ENCODE results near the gene POMT2. TPM values are rescaled to one million over a fixed set of nuclear protein-coding genes. Genes with fewer than 3 reads are reported as not detected.

Gene POMT2
- total and polyA plus RNA-seq, 2 experiments from 2014 or later = 21.1 to 39.3 TPM

DNA sequence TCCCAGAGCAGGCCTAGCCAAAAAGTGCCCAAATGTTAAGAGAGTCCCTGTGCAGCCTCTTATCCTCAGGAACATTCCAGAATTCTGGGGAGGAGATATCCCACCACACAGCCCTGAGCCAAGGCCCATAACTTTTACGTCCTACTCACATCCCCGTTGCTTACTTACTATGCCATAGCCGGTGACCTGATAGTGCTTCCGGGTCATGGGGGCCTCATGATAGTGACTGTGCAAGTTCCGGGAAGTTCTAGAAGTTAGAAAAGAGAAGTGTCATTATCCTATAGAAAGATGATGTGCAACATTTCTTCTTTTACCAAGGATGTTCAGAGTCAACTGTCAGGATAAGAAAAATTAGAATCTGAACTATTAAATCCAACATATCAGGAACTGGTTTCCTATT, 34.1 kb downstream of the POMT2 start:
- H2AFZ ChIP-seq = no peak overlapping the region
- DNase-seq (ENCODE audit: low spot score) = no peak
- H3K27me3 ChIP-seq = no peaks in the 10 kb centered on the region
- H3K4me2 ChIP-seq = no peak overlapping the region
- no peaks in the 10 kb centered on the region for H3K79me2 ChIP-seq
- H3K27ac ChIP-seq = no peak overlapping the region
- H3K4me3 ChIP-seq = no peak overlapping the region
- H3K36me3 ChIP-seq (replicated peaks; ENCODE audit: insufficient read depth, low read depth) = no peaks in the 10 kb centered on the region
- no peak for TF ChIP-seq EZH2 (IDR thresholded peaks at IDR 0.05; ENCODE audit: borderline replicate concordance)
- TF ChIP-seq, protein P1, sequence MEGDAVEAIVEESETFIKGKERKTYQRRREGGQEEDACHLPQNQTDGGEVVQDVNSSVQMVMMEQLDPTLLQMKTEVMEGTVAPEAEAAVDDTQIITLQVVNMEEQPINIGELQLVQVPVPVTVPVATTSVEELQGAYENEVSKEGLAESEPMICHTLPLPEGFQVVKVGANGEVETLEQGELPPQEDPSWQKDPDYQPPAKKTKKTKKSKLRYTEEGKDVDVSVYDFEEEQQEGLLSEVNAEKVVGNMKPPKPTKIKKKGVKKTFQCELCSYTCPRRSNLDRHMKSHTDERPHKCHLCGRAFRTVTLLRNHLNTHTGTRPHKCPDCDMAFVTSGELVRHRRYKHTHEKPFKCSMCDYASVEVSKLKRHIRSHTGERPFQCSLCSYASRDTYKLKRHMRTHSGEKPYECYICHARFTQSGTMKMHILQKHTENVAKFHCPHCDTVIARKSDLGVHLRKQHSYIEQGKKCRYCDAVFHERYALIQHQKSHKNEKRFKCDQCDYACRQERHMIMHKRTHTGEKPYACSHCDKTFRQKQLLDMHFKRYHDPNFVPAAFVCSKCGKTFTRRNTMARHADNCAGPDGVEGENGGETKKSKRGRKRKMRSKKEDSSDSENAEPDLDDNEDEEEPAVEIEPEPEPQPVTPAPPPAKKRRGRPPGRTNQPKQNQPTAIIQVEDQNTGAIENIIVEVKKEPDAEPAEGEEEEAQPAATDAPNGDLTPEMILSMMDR (IDR thresholded peaks at IDR 0.05; ENCODE audit: poor library complexity) = no peak
- TF ChIP-seq EZH2phosphoT487 (IDR thresholded peaks at IDR 0.05; ENCODE audit: low read depth, severe bottlenecking, unreplicated experiment) = no peak
- H3K9me3 ChIP-seq (ENCODE audit: low read depth) = no peaks in the 10 kb centered on the region
- no peaks in the 10 kb centered on the region for H4K20me1 ChIP-seq (ENCODE audit: insufficient read depth, poor library complexity, severe bottlenecking)
- no peaks in the 10 kb centered on the region for H3K4me1 ChIP-seq (ENCODE audit: insufficient read depth)
- 84% methylated on average over 5 of the region's 5 CpGs for WGBS (ENCODE audit: low lambda C conversion rate, missing lambda C conversion rate)
- H3K9me2 ChIP-seq (replicated peaks; ENCODE audit: insufficient read depth) = no peaks in the 10 kb centered on the region

- no peak overlapping the region for H3K27ac ChIP-seq
- no peaks in the 10 kb centered on the region for H3K27me3 ChIP-seq
- no peaks in the 10 kb centered on the region for H3K36me3 ChIP-seq (replicated peaks; ENCODE audit: insufficient read depth, low read depth)
- H3K9me3 ChIP-seq (ENCODE audit: low read depth) = no peaks in the 10 kb centered on the region
- H3K4me3 ChIP-seq = no peak overlapping the region
- no peak overlapping the region for H3K4me2 ChIP-seq
- no peaks in the 10 kb centered on the region for H3K79me2 ChIP-seq
- no peak for DNase-seq (ENCODE audit: low spot score)
- TF ChIP-seq, protein P1 (IDR thresholded peaks at IDR 0.05; ENCODE audit: poor library complexity) = no peak
- no peak for TF ChIP-seq EZH2 (IDR thresholded peaks at IDR 0.05; ENCODE audit: borderline replicate concordance)
- no peak for TF ChIP-seq EZH2phosphoT487 (IDR thresholded peaks at IDR 0.05; ENCODE audit: low read depth, severe bottlenecking, unreplicated experiment)
- no peaks in the 10 kb centered on the region for H4K20me1 ChIP-seq (ENCODE audit: insufficient read depth, poor library complexity, severe bottlenecking)
- no peak overlapping the region for H2AFZ ChIP-seq
- WGBS (ENCODE audit: low lambda C conversion rate, missing lambda C conversion rate) = 93% methylated on average over 5 of the region's 5 CpGs
- no peaks in the 10 kb centered on the region for H3K4me1 ChIP-seq (ENCODE audit: insufficient read depth)
- no peaks in the 10 kb centered on the region for H3K9me2 ChIP-seq (replicated peaks; ENCODE audit: insufficient read depth)
Measured at GRCh38 chr14:77284466-77284865, 36.2 kb downstream of the POMT2 start.

GRCh38 chr14:77284066-77284465, 36.6 kb downstream of the POMT2 start:
- no peak for TF ChIP-seq EZH2phosphoT487 (IDR thresholded peaks at IDR 0.05; ENCODE audit: low read depth, severe bottlenecking, unreplicated experiment)
- TF ChIP-seq, protein P1 (IDR thresholded peaks at IDR 0.05; ENCODE audit: poor library complexity) = no peak
- no peak for TF ChIP-seq EZH2 (IDR thresholded peaks at IDR 0.05; ENCODE audit: borderline replicate concordance)
- Histone ChIP-seq H3K36me3 (replicated peaks; ENCODE audit: insufficient read depth, low read depth) (no peaks in the 10 kb centered on the region), H4K20me1 (ENCODE audit: insufficient read depth, poor library complexity, severe bottlenecking) (no peaks in the 10 kb centered on the region), H3K79me2 (no peaks in the 10 kb centered on the region), H3K9me2 (replicated peaks; ENCODE audit: insufficient read depth) (no peaks in the 10 kb centered on the region), H3K4me3 (no peak overlapping the region), H3K4me1 (ENCODE audit: insufficient read depth) (no peaks in the 10 kb centered on the region), H3K27me3 (no peaks in the 10 kb centered on the region), H3K4me2 (no peak overlapping the region), H2AFZ (no peak overlapping the region), H3K9me3 (ENCODE audit: low read depth) (no peaks in the 10 kb centered on the region), H3K27ac (no peak overlapping the region)
- DNase-seq (ENCODE audit: low spot score) = no peak
- 93% methylated on average over 4 of the region's 4 CpGs for WGBS (ENCODE audit: low lambda C conversion rate, missing lambda C conversion rate)
